ENCODE data around the gene ACAP1.

GRCh38 chr17:7292194-7292593 lies 44.1 kb upstream of the ACAP1 start:
- TF ChIP-seq, protein P1, sequence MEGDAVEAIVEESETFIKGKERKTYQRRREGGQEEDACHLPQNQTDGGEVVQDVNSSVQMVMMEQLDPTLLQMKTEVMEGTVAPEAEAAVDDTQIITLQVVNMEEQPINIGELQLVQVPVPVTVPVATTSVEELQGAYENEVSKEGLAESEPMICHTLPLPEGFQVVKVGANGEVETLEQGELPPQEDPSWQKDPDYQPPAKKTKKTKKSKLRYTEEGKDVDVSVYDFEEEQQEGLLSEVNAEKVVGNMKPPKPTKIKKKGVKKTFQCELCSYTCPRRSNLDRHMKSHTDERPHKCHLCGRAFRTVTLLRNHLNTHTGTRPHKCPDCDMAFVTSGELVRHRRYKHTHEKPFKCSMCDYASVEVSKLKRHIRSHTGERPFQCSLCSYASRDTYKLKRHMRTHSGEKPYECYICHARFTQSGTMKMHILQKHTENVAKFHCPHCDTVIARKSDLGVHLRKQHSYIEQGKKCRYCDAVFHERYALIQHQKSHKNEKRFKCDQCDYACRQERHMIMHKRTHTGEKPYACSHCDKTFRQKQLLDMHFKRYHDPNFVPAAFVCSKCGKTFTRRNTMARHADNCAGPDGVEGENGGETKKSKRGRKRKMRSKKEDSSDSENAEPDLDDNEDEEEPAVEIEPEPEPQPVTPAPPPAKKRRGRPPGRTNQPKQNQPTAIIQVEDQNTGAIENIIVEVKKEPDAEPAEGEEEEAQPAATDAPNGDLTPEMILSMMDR (conservative IDR thresholded peaks at IDR 0.05 in 1 of 2, IDR thresholded peaks at IDR 0.05 in 1 of 2; ENCODE audit: low read depth in 1 of 2, low read length in 2 of 2): no peak
- TF ChIP-seq EZH2 (IDR thresholded peaks at IDR 0.05; ENCODE audit: low read length, missing control alignments): no peak
